GM12875 (cell line): ENCODE data around the gene SLC36A3.

Source experiments
- H3K4me3 ChIP-seq: one replicate; pipeline ENCODE4 v1.5.1; 2011; ENCODE audit warnings: low read depth, low read length, control low read depth
- CTCF ChIP-seq: IDR thresholded peaks from 2 replicates; pipeline ENCODE4 v1.5.1; 2011; ENCODE audit warnings: low read depth, mild to moderate bottlenecking, control low read depth, inconsistent platforms, low read length, moderate library complexity, borderline replicate concordance; ENCODE audit not compliant: insufficient read depth

SLC36A3 gene

DNA sequence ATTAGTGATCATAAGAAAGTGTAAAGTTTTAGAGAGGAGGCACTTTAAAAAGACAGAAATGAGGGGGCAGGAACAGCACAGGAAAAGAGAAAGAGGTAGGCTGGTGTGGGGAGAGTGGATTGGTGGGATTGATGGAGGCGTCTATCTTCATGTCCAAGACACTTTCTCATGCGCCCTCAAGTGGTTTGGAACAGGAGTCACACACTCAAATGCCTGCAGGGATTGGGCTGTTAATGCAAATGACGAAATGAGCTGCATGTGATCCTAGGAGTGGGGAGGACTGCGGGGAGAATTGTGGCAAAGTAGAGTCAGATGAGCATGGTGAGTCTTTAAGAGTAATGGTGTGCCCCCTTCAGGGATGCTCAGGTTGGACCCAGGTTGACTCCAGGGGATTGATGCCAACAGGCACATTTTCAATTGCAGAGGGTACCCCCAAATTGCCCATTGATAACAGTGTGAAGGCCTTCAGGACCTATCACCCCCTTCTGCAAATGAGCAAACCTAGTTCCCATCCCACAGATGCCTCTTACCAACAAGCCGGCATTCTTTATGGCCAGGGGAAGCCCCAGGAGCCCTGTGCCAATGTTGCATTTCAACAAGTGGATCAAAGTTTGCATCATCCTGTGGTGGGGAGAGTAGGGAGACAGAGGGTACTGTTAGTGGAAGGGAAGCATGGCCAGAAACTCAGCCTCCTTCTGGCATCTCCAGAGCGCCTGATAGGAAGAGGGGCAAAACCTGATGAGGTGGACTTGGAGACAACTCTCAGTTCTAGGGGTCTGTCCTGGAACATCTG is 5.3 kb downstream of the SLC36A3 start:
- peak; percentile 51 for TF ChIP-seq CTCF
- H3K4me3 ChIP-seq = no peak overlapping the region

DNA sequence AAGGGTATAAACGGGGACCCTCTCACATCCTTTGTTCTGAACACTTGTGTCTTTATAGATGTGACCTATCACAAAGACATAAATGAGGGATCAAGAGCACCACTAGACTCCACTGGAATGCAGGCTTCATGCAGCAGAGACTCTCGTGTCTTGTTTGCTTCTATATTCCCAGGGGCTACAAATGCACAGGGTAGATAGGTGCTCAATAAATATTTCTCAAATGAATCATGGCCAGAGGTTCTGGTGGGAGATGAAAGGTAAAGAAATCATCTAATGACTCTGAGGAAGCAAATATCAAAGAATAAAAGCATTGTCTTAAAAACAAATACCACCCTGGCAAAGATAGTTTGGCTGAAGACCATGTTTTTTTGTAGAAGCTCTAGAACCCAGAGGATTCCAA is 6.6 kb downstream of the SLC36A3 start:
- TF ChIP-seq CTCF = no peak

DNA sequence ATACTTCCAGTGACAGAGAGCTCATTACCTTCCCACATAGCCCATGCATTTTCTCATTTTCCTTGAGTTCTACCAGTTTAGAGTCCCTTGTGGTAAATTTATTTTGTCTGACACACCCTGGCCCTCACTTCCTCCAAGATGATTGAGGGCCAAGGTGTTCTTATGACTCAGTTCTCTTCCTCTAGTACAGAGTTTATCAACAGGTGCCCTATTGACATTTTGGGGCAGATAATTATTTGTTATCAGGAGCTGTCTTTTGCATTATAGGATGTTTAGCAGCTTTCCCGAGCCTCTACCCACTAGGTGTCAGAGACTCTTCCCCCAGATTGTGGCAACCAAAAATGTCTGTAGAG is 7.1 kb downstream of the SLC36A3 start:
- no peak for TF ChIP-seq CTCF
- H3K4me3 ChIP-seq = no peak overlapping the region

More for the DNA sequence above, 6.6 kb downstream of the SLC36A3 start:
- H3K4me3 ChIP-seq = no peak overlapping the region

DNA sequence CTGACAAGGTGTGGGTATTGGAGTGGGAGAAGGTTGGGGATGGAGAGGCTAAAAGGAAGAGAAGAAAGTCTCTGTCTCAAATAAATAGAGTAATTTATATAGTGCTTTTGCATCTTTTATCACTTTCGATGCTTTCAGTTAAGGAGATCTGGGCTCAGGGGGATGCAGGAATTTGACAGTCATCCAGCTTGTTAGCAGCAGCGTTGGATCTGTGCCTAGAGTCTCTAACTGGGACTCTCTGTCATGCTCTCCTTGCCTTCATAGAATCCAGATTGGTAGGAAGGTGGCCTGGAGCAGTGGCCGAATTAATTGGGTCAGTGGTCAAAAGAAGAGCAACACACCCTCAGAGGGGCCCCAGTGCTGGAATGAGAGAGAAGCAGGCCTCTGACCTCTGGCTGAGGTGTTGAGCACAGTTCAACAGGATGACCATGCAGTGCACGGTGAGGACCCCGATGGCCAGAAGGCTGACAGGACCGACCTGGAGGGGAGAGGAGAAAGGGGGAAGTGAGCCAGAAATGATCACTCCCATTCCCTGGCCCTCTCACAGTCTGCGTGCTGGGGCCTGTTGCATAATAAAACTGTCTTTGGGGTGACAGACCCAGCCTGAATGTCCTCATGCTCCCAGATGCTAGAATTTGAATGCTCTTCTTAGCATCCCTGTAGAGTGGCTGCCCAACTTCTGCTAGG is 7.6 kb downstream of the SLC36A3 start:
- H3K4me3 ChIP-seq = no peak overlapping the region
- TF ChIP-seq CTCF = no peak

DNA sequence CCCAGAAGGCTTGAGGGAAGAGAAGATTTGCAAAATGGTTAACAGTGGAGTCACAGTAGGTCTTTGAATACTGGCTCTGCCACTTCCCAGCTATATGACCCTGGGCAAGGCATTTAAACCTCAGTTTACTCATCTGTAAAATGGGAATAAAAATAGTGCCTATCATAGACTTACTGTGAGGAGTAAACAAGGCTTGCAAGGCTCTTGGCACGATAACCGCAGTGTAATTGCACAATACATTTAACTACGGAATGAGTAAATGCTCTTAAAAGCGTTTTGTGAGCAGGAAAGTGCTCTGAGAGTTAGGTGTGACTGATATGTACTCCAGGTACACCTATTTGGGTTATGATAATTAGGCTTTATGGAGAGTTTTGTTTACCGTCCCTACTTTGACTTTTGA is 8.4 kb downstream of the SLC36A3 start:
- no peak for TF ChIP-seq CTCF
- H3K4me3 ChIP-seq = no peak overlapping the region

GRCh38 chr5:151293624-151294023 is 9.9 kb downstream of the SLC36A3 start:
- TF ChIP-seq CTCF = no peak
- no peak overlapping the region for H3K4me3 ChIP-seq

DNA sequence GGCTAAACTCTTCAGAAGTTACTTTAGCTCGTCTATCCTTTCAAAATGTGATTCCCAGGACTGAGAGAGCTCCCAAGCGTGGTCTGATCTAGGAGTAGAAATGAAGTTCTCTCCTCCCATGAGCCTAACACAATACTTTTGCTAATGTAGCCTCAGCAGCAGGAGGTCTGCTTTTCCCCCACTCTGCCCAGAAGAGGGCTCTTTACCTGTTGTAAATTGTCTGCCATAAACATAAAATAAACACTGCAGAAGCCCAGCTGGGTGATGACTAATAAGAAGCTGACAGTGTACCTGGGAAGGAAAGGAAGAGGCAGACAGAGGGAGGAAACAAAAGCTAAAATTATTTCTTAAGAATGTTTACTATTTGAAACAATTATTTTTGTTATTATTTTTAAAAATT is 15.4 kb downstream of the SLC36A3 start:
- no peak overlapping the region for H3K4me3 ChIP-seq
- TF ChIP-seq CTCF = peak; percentile 13; the same call in 1 of the 2 replicates
